Glutamatergic neuron (in vitro differentiated cells): ENCODE results near the gene SCN5A. TPM values are rescaled to one million over a fixed set of nuclear protein-coding genes. Genes with fewer than 3 reads are reported as not detected.

Experiments used
- DNase-seq: peaks from one replicate; pipeline ENCODE4 v3.0.0; 2022
- H3K27ac Mint-ChIP-seq: one replicate; pipeline ENCODE4 v1.8.0; 2020; ENCODE audit warnings: mild to moderate bottlenecking, mixed read lengths, inconsistent platforms; ENCODE audit not compliant: unreplicated experiment
- H3K27me3 Mint-ChIP-seq: one replicate; pipeline ENCODE4 v1.8.0; 2020; ENCODE audit warnings: mild to moderate bottlenecking, moderate library complexity, mixed read lengths, inconsistent platforms; ENCODE audit not compliant: unreplicated experiment
- H3K36me3 Mint-ChIP-seq: one replicate; pipeline ENCODE4 v1.8.0; 2020; ENCODE audit warnings: mild to moderate bottlenecking, mixed read lengths, inconsistent platforms; ENCODE audit not compliant: unreplicated experiment
- H3K4me1 Mint-ChIP-seq: one replicate; pipeline ENCODE4 v1.8.0; 2020; ENCODE audit warnings: mild to moderate bottlenecking, low read depth, mixed read lengths, inconsistent platforms; ENCODE audit not compliant: unreplicated experiment
- H3K4me3 Mint-ChIP-seq: one replicate; pipeline ENCODE4 v1.8.0; 2020; ENCODE audit warnings: mild to moderate bottlenecking, mixed read lengths, inconsistent platforms; ENCODE audit not compliant: unreplicated experiment
- H3K9me3 Mint-ChIP-seq: one replicate; pipeline ENCODE4 v1.8.0; 2020; ENCODE audit warnings: mild to moderate bottlenecking, moderate library complexity, mixed read lengths, inconsistent platforms; ENCODE audit not compliant: unreplicated experiment
- total RNA-seq: library from RNA; stranded (reverse); fragmentation: NEBNext Ultra II Directional; extraction: Animal tissue kit (Norgen Biotek cat#: 25700); gene quantifications from one replicate; pipeline ENCODE4 v1.2.1, GENCODE V29; 2021; ENCODE audit not compliant: unreplicated experiment
- TF ChIP-seq, protein P1 (sequence below): fragments of 200-600 bp; sonication (generic); IDR thresholded peaks from one replicate; pipeline ENCODE4 v1.5.0; 2021; ENCODE audit not compliant: partially characterized antibody, unreplicated experiment

The SCN5A gene
- total RNA-seq, 1 donor from 2014 or later: 4.8 TPM

DNA sequence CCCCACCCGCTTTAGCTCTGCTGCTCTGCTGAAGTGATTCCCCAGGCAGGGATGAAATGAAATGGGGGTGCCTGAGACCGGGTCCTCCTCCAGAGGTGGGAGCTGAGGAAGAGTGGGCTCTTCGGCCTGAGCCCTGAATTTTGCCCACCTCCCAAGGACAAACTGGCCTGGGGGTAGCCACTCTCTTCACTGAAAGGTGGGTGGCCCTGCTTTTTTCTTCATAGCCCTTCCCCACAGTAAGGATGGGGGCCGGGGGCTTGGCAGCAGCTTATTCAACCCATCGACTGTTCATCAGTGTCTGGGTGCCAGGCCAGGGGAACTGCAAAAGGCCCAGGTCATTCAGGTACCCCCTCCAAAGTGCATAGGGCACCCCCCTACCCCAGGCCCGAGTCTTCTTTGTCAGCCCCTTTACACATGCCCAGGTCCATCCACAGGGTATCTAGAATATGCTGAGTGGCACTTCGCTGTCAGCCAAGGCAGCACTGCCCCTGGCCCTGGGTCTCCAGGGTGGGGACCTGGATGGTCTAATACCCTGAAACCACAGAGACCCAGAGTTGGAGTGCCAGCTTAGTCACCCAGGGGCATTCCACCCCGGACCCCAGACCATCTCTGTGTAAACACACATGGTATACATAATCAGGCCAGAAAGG is 7.9 kb downstream of the SCN5A start:
- peaks cover 11% of the 10 kb centered on the region for H3K27me3 Mint-ChIP-seq
- no peak overlapping the region for H3K4me3 Mint-ChIP-seq
- DNase-seq: no peak
- H3K4me1 Mint-ChIP-seq: peaks cover 14% of the 10 kb centered on the region
- H3K27ac Mint-ChIP-seq: no peak overlapping the region
- H3K9me3 Mint-ChIP-seq: peaks cover 4% of the 10 kb centered on the region
- H3K36me3 Mint-ChIP-seq: no peaks in the 10 kb centered on the region
- TF ChIP-seq, protein P1, sequence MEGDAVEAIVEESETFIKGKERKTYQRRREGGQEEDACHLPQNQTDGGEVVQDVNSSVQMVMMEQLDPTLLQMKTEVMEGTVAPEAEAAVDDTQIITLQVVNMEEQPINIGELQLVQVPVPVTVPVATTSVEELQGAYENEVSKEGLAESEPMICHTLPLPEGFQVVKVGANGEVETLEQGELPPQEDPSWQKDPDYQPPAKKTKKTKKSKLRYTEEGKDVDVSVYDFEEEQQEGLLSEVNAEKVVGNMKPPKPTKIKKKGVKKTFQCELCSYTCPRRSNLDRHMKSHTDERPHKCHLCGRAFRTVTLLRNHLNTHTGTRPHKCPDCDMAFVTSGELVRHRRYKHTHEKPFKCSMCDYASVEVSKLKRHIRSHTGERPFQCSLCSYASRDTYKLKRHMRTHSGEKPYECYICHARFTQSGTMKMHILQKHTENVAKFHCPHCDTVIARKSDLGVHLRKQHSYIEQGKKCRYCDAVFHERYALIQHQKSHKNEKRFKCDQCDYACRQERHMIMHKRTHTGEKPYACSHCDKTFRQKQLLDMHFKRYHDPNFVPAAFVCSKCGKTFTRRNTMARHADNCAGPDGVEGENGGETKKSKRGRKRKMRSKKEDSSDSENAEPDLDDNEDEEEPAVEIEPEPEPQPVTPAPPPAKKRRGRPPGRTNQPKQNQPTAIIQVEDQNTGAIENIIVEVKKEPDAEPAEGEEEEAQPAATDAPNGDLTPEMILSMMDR: no peak

DNA sequence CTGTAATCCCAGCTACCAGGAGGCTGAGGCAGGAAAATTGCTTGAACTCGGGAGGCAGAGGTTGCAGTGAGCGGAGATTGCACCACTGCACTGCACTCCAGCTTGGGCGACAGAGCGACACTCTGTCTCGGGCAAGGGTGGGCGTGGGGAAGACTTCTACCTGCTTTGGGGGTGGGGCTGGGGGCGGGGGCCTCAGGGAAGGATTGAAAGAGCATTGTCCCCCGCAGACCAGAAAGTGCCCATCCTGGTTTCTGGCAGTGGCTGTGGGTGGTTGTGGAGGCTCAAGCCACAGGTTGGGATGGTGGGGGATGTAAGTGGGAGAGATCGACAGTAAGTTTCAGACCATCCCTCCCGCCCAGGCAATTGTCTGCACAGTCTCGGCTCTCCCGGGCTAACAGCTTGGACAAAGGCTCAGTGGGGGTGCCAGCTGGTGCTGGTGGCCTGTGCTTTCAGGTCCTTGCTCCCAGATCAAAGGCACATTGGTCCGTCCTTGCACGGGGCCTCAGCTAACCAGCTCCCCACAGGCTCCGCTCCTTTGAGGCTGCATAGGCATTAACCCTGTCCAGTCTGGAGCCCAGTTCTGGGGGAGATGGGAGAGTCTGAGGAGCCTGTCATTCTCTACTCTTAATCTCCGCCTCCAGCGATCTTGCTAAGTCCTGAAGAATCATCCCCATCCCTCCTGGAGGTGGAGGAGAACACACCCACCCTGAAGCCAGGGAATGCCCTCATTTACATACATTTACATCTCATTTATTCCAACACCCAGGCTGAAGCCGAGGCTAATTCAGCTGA is 8.6 kb downstream of the SCN5A start:
- TF ChIP-seq, protein P1: no peak
- no peak overlapping the region for H3K4me3 Mint-ChIP-seq

DNA sequence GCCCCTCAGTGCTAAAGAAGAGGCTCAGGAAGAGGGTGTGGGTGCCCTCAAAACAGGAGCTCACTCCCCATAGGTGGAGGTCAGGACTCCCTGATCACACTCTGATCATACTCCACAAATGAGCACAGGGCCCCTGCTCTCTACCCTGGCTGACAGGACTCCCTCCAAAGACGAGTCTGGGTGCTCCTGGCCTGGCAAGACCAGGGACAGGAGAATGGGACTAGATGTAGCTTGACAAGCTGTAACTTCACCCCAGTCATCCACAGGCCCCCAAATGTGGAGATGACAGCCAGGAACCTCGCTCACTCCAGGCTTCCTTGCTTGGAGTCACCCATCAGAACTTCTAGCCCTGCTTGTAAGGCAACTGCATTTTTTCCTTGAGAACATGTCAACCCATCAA is 11.1 kb downstream of the SCN5A start:
- Mint-ChIP-seq H3K4me1 (peaks cover 20% of the 10 kb centered on the region), H3K27ac (no peak overlapping the region), H3K9me3 (peaks cover 4% of the 10 kb centered on the region), H3K4me3 (no peak overlapping the region), H3K27me3 (peaks cover 9% of the 10 kb centered on the region), H3K36me3 (no peaks in the 10 kb centered on the region)
- TF ChIP-seq, protein P1: no peak
- DNase-seq: no peak

More for the DNA sequence above, 8.6 kb downstream of the SCN5A start:
- H3K27ac Mint-ChIP-seq: no peak overlapping the region
- H3K4me1 Mint-ChIP-seq: peaks cover 14% of the 10 kb centered on the region
- peaks cover 4% of the 10 kb centered on the region for H3K9me3 Mint-ChIP-seq
- H3K36me3 Mint-ChIP-seq: no peaks in the 10 kb centered on the region
- no peak for DNase-seq
- peaks cover 11% of the 10 kb centered on the region for H3K27me3 Mint-ChIP-seq

DNA sequence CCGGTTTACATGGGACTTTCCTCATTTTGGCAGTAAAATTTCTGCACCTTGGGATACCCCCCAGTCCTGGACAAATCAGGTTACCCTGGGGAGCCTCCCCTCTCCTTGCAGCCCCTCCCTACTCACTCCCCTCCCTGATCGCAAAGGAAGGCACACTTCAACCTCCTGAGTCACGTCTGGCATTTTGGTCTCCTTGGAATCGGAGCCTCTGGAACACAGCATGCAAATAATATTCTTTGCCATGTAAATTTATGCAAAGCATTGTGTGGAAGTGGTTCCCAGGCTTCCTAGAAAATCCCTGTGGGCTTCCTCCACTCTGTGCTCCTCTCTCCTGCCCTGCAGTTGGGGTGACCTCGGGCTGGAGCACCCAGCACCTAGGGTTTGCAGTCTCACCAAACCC is 11.6 kb downstream of the SCN5A start:
- DNase-seq: no peak
- Mint-ChIP-seq H3K27ac (no peak overlapping the region), H3K27me3 (peaks cover 9% of the 10 kb centered on the region), H3K36me3 (no peaks in the 10 kb centered on the region), H3K4me3 (no peak overlapping the region), H3K4me1 (peaks cover 20% of the 10 kb centered on the region), H3K9me3 (peaks cover 4% of the 10 kb centered on the region)
- TF ChIP-seq, protein P1: no peak

DNA sequence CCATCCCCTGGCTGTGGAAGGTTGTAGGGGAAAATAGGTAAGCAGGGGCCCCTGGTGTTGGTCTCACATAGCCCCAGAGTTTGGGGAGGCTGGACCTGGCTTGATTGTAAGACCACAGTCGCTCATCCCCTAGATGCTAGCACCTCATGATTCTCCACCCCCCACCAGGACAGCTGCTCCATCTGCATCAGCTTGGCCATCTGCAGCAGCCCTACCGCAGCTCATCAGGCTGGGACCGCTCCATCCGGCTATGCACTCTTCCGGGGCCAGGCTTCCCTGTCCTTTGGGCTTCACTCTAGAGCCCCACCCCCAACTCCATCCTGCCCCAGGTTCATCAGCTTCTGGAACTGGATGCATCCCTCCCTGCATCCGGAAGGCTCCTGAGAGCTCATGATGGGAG is 12.6 kb downstream of the SCN5A start:
- Mint-ChIP-seq H3K36me3 (no peaks in the 10 kb centered on the region), H3K4me3 (no peak overlapping the region), H3K4me1 (peaks cover 18% of the 10 kb centered on the region), H3K27ac (no peak overlapping the region), H3K27me3 (peaks cover 7% of the 10 kb centered on the region), H3K9me3 (peaks cover 2% of the 10 kb centered on the region)
- DNase-seq: no peak
- TF ChIP-seq, protein P1: no peak
